ENCODE data around the gene HS6ST2.

The HS6ST2 gene

GRCh38 chrX:132613801-132614200, 344.6 kb downstream of the HS6ST2 start:
- DNase-seq (ENCODE audit: low read depth), result no peak

GRCh38 chrX:132612821-132613564, 345.4 kb downstream of the HS6ST2 start:
- peak; percentile 14 for DNase-seq (ENCODE audit: low read depth)

- no peak for DNase-seq (ENCODE audit: low read depth)
Measured at GRCh38 chrX:132610536-132610935, 347.9 kb downstream of the HS6ST2 start.

- no peak for DNase-seq (ENCODE audit: low read depth)
Measured at GRCh38 chrX:132609362-132609848, 349.0 kb downstream of the HS6ST2 start.

- no peak for DNase-seq (ENCODE audit: low read depth)
Measured at GRCh38 chrX:132603700-132604286, 354.6 kb downstream of the HS6ST2 start.

GRCh38 chrX:132602701-132603100, 355.7 kb downstream of the HS6ST2 start:
- DNase-seq (ENCODE audit: low read depth), result no peak

- DNase-seq (ENCODE audit: low read depth), result no peak
Measured at GRCh38 chrX:132594999-132595398, 363.4 kb downstream of the HS6ST2 start.

GRCh38 chrX:132594129-132594528, 364.3 kb downstream of the HS6ST2 start:
- no peak for DNase-seq (ENCODE audit: low read depth)

- no peak for DNase-seq (ENCODE audit: low read depth)
Measured at GRCh38 chrX:132592880-132593279, 365.5 kb downstream of the HS6ST2 start.

GRCh38 chrX:132591719-132592275, 366.6 kb downstream of the HS6ST2 start:
- DNase-seq (ENCODE audit: low read depth), result no peak

GRCh38 chrX:132590350-132591026, 367.9 kb downstream of the HS6ST2 start:
- DNase-seq (ENCODE audit: low read depth), result no peak

- DNase-seq (ENCODE audit: low read depth), result no peak
Measured at GRCh38 chrX:132584936-132585335, 373.5 kb downstream of the HS6ST2 start.

GRCh38 chrX:132576939-132577338, 381.5 kb downstream of the HS6ST2 start:
- DNase-seq (ENCODE audit: low read depth), result no peak

All from stimulated activated CD8-positive, alpha-beta memory T cell treated with anti-CD3 and anti-CD28 coated beads, Interleukin-4, amount 100 ng/mL, for 24 hours (primary cell).